Endodermal cell (in vitro differentiated cells): ENCODE data around the gene SIRT7. TPM values are rescaled to one million over a fixed set of nuclear protein-coding genes. Genes with fewer than 3 reads are reported as not detected.

Source experiments
- DNase-seq: peaks from one replicate; pipeline ENCODE4 v3.0.0-alpha.2; 2017
- H3K27ac ChIP-seq: 2 replicates; pipeline ENCODE4 v1.5.1; 2013; ENCODE audit warnings: mild to moderate bottlenecking, low read depth, low read length, moderate library complexity
- H3K27me3 ChIP-seq: 2 replicates; pipeline ENCODE4 v1.6.1; 2013; ENCODE audit warnings: mild to moderate bottlenecking, low read length, moderate library complexity; ENCODE audit not compliant: insufficient read depth, control insufficient read depth, poor library complexity, severe bottlenecking
- H3K36me3 ChIP-seq: 2 replicates; pipeline ENCODE4 v1.7.0; 2013; ENCODE audit warnings: mild to moderate bottlenecking, low read length, moderate library complexity; ENCODE audit not compliant: control insufficient read depth, insufficient read depth
- H3K4me1 ChIP-seq: one replicate; pipeline ENCODE4 v1.7.0; 2013; ENCODE audit warnings: low read length; ENCODE audit not compliant: control insufficient read depth, insufficient read depth
- H3K4me3 ChIP-seq: 2 replicates; pipeline ENCODE4 v1.5.1; 2013; ENCODE audit warnings: mild to moderate bottlenecking, low read length, moderate library complexity
- H3K9ac ChIP-seq: 2 replicates; pipeline ENCODE4 v1.6.1; 2013; ENCODE audit warnings: mild to moderate bottlenecking, low read length, moderate library complexity; ENCODE audit not compliant: poor library complexity, severe bottlenecking; ENCODE audit errors: extremely low read depth
- H3K9me3 ChIP-seq: 2 replicates; pipeline ENCODE4 v1.6.1; 2013; ENCODE audit warnings: mild to moderate bottlenecking, low read length, moderate library complexity; ENCODE audit not compliant: control insufficient read depth
- H3K27ac Mint-ChIP-seq: 2 replicates; pipeline ENCODE4 v1.8.0; 2020; ENCODE audit warnings: mixed read lengths
- H3K27me3 Mint-ChIP-seq: 2 replicates; pipeline ENCODE4 v1.8.0; 2021; ENCODE audit warnings: mild to moderate bottlenecking, mixed read lengths; ENCODE audit not compliant: insufficient read depth
- H3K36me3 Mint-ChIP-seq: 2 replicates; pipeline ENCODE4 v1.8.0; 2020; ENCODE audit warnings: low read depth, mixed read lengths
- H3K4me1 Mint-ChIP-seq: 2 replicates; pipeline ENCODE4 v1.8.0; 2020; ENCODE audit warnings: mixed read lengths
- H3K4me3 Mint-ChIP-seq: 2 replicates; pipeline ENCODE4 v1.8.0; 2020; ENCODE audit warnings: mild to moderate bottlenecking, moderate library complexity, mixed read lengths
- H3K9me3 Mint-ChIP-seq: 2 replicates; pipeline ENCODE4 v1.8.0; 2020; ENCODE audit warnings: mild to moderate bottlenecking, mixed read lengths
- CTCF ChIP-seq: fragments of 200-600 bp; sonication (generic); conservative IDR thresholded peaks from 2 replicates; pipeline ENCODE4 v1.5.0; 2021; ENCODE audit warnings: antibody characterized with exemption, mild to moderate bottlenecking
- WGBS, 2 experiments: methylation state at CpG; one replicate each; pipeline versions ENCODE4 v1.1.5 to v1.1.7; 2013; ENCODE audit warnings: missing lambda C conversion rate in 2 of 2, mixed read lengths in 1 of 2; ENCODE audit not compliant: insufficient coverage in 1 of 2, insufficient read length in 1 of 2; 5-methylcytosine and 5-hydroxymethylcytosine counted together
- total RNA-seq, 2 donors: library from RNA; stranded (reverse); fragmentation: NEBNext Ultra II Directional in 1 of 2; extraction: Animal tissue kit (Norgen Biotek cat#: 25700) in 1 of 2; gene quantifications; 2 replicates in 1 of 2; 3 replicates in 1 of 2; pipeline ENCODE4 v1.2.1, GENCODE V29; 2021

SIRT7 gene
- total RNA-seq, 2 donors from 2014 or later = 21.8 to 22.1 TPM

- Mint-ChIP-seq H3K4me1 (no peaks in the 10 kb centered on the region), H3K27me3 (peaks cover 14% of the 10 kb centered on the region), H3K9me3 (no peaks in the 10 kb centered on the region), H3K27ac (no peak overlapping the region), H3K36me3 (no peaks in the 10 kb centered on the region), H3K4me3 (no peak overlapping the region)
- no peaks in the 10 kb centered on the region for H3K9me3 ChIP-seq
- TF ChIP-seq CTCF = no peak
- H3K36me3 ChIP-seq = no peaks in the 10 kb centered on the region
- no peak overlapping the region for H3K4me3 ChIP-seq
- no peaks in the 10 kb centered on the region for H3K4me1 ChIP-seq
- no peak overlapping the region for H3K9ac ChIP-seq
- no peak overlapping the region for H3K27ac ChIP-seq
- DNase-seq = peak; percentile 50
- H3K27me3 ChIP-seq = peaks cover 7% of the 10 kb centered on the region
- WGBS, 2 experiments = 84 to 91% methylated on average over 6 to 16 of the region's 16 CpGs
These were observed 34.8 kb upstream of the SIRT7 start for GRCh38 chr17:81952792-81953228.

DNA sequence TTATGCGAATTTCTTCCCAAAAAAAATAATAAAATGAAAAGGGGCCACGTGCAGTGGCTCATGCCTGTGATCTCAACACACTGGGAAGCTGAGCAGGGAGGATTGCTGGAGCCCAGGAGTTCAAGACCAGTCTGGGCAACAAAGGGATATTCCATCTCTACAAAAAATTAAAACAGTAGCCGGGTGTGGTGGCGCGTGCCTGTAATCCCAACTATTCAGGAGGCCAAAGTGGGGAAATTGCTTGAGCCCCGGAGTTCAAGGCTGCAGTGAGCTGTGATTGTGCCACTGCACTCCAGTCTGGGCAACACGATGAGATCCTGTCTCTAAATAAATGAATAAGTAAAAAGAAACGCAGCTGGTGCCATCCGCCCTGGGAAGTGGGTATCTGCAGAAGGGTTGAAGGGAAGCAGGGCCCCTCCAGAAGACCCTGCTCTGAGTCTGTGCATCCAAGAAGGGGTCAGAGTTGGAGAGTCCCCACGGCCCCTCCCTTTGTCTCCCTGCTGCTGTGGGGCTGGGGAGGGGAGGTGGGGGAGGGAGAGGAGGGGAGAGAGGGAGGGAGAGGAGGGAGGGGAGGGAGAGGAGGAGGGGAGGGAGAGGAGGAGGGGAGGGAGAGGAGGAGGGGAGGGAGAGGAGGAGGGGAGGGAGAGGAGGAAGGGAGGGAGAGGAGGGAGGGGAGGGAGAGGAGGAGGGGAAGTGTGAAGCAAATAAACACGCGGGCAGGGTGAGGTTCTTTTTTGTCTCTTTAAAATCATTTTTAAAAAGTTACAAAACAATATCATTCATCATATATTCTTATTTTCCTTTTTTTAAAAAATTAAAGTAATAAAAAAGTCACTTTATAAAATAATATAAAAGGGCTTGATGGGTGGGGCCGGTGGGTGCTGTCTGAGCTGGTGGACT, 34.1 kb upstream of the SIRT7 start:
- H3K27me3 ChIP-seq = no peaks in the 10 kb centered on the region
- H3K9me3 Mint-ChIP-seq = no peaks in the 10 kb centered on the region
- H3K36me3 ChIP-seq = no peaks in the 10 kb centered on the region
- TF ChIP-seq CTCF = no peak
- H3K9me3 ChIP-seq = no peaks in the 10 kb centered on the region
- no peaks in the 10 kb centered on the region for H3K36me3 Mint-ChIP-seq
- WGBS, 2 experiments = 80 to 82% methylated on average over 9 to 10 of the region's 13 CpGs
- no peaks in the 10 kb centered on the region for H3K4me1 ChIP-seq
- no peak overlapping the region for H3K27ac Mint-ChIP-seq
- H3K9ac ChIP-seq = no peak overlapping the region
- peaks cover 10% of the 10 kb centered on the region for H3K27me3 Mint-ChIP-seq
- H3K4me3 ChIP-seq = no peak overlapping the region
- DNase-seq = peak; percentile 39
- H3K4me3 Mint-ChIP-seq = no peak overlapping the region
- H3K27ac ChIP-seq = no peak overlapping the region
- H3K4me1 Mint-ChIP-seq = no peaks in the 10 kb centered on the region

DNA sequence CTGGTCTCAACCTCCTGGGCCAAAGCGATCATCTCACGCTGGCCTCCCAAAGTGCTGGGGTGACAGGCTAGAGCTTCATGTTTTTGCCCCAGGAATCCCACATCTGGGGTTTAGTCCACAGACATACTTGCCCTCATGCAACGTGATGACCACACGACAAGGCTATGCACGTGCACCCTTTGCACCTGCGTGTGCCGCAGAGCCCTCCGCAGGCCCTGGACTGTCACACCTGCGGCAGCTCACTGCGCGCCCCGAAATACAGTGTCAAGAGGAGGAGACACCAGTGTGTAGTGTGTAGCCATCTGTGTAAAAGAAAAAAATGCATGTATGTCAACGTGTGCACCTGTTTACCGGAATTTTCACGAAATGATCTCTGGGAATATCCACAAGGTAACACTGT, 32.5 kb upstream of the SIRT7 start:
- H3K27ac ChIP-seq = no peak overlapping the region
- H3K36me3 ChIP-seq = no peaks in the 10 kb centered on the region
- H3K9ac ChIP-seq = no peak overlapping the region
- H3K36me3 Mint-ChIP-seq = no peaks in the 10 kb centered on the region
- no peak overlapping the region for H3K4me3 ChIP-seq
- no peaks in the 10 kb centered on the region for H3K27me3 ChIP-seq
- H3K27me3 Mint-ChIP-seq = peaks cover 9% of the 10 kb centered on the region
- H3K4me1 ChIP-seq = no peaks in the 10 kb centered on the region
- no peaks in the 10 kb centered on the region for H3K9me3 Mint-ChIP-seq
- H3K4me1 Mint-ChIP-seq = no peaks in the 10 kb centered on the region
- TF ChIP-seq CTCF = no peak
- 84 to 88% methylated on average over 15 of the region's 15 CpGs for WGBS, 2 experiments
- DNase-seq = no peak
- no peaks in the 10 kb centered on the region for H3K9me3 ChIP-seq
- H3K4me3 Mint-ChIP-seq = no peak overlapping the region
- H3K27ac Mint-ChIP-seq = no peak overlapping the region
